GM06990 (cell line): Measurements from ENCODE around the gene DNAH5.
"Not testable (repeated sequence)": the region's sequence is repeated elsewhere in the genome, so short reads cannot be mapped to it uniquely, and the experiment has no call there.

Experiments used
- DNase-seq: peaks from one replicate; pipeline ENCODE4 v3.0.0-alpha.2; 2011; ENCODE audit not compliant: insufficient read length; ENCODE audit errors: extremely low read depth
- H3K27me3 ChIP-seq: replicated peaks from 2 replicates; pipeline ENCODE4 v1.6.0; 2011; ENCODE audit warnings: low read length; ENCODE audit not compliant: control insufficient read depth, insufficient read depth
- H3K36me3 ChIP-seq: 2 replicates; pipeline ENCODE4 v1.5.1; 2011; ENCODE audit warnings: low read length; ENCODE audit not compliant: control insufficient read depth, insufficient read depth
- H3K4me3 ChIP-seq: replicated peaks from 2 replicates; pipeline ENCODE4 v1.5.1; 2011; ENCODE audit warnings: low read depth, mild to moderate bottlenecking, control low read depth, low read length
- CTCF ChIP-seq: IDR thresholded peaks from 2 replicates; pipeline ENCODE4 v1.5.1; 2011; ENCODE audit warnings: low read length, control low read depth, mild to moderate bottlenecking, inconsistent platforms; ENCODE audit not compliant: insufficient read depth, poor library complexity, severe bottlenecking

DNAH5 gene

GRCh38 chr5:13989832-13990231 lies 45.3 kb upstream of the DNAH5 start:
- Histone ChIP-seq H3K27me3 (no peaks in the 10 kb centered on the region), H3K36me3 (no peaks in the 10 kb centered on the region), H3K4me3 (no peak overlapping the region)
- no peak for DNase-seq
- TF ChIP-seq CTCF, result no peak

GRCh38 chr5:13987843-13988464 lies 43.5 kb upstream of the DNAH5 start:
- H3K27me3 ChIP-seq, result no peaks in the 10 kb centered on the region
- H3K36me3 ChIP-seq, result no peaks in the 10 kb centered on the region
- TF ChIP-seq CTCF, result peak; percentile 79
- DNase-seq, result peak; percentile 11
- no peak overlapping the region for H3K4me3 ChIP-seq

- no peak for DNase-seq
- no peak overlapping the region for H3K4me3 ChIP-seq
- no peaks in the 10 kb centered on the region for H3K36me3 ChIP-seq
- TF ChIP-seq CTCF, result no peak
- H3K27me3 ChIP-seq, result no peaks in the 10 kb centered on the region
These were observed 41.4 kb upstream of the DNAH5 start for GRCh38 chr5:13985731-13986418.

GRCh38 chr5:13984888-13985287 lies 40.4 kb upstream of the DNAH5 start:
- not testable (repeated sequence) for H3K27me3 ChIP-seq, H3K4me3 ChIP-seq, DNase-seq, H3K36me3 ChIP-seq

GRCh38 chr5:13976867-13977830 lies 32.7 kb upstream of the DNAH5 start:
- Histone ChIP-seq H3K36me3 (no peaks in the 10 kb centered on the region), H3K4me3 (no peak overlapping the region), H3K27me3 (no peaks in the 10 kb centered on the region; the same call in none of the 2 replicates)
- DNase-seq, result no peak
- no peak for TF ChIP-seq CTCF

GRCh38 chr5:13976223-13976622 lies 31.7 kb upstream of the DNAH5 start:
- H3K4me3 ChIP-seq, result no peak overlapping the region
- no peak for TF ChIP-seq CTCF
- H3K36me3 ChIP-seq, result no peaks in the 10 kb centered on the region
- H3K27me3 ChIP-seq, result no peaks in the 10 kb centered on the region; the same call in none of the 2 replicates
- DNase-seq, result no peak
